ENCODE results near the gene TMEM132C.

DNA sequence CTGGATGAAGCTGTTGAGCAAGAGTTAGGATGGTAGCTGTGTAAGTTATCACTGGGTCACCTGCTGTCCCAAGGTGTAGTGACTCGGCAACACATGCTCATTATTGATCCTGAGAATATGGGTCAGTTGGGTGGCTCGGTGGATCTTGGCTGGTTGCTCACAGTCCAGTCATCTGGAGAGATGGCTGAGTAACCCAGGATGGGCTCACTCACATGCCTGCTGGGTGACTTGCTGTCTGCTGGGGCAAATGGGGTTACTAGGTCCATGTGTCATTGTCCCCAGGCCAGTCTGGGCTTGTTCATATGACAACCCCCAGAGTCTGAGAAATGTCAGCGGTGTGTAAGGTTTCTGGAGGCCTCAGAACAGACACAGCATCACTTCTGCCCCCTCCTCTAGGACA is 487.3 kb downstream of the TMEM132C start:
- TF ChIP-seq, protein P1, sequence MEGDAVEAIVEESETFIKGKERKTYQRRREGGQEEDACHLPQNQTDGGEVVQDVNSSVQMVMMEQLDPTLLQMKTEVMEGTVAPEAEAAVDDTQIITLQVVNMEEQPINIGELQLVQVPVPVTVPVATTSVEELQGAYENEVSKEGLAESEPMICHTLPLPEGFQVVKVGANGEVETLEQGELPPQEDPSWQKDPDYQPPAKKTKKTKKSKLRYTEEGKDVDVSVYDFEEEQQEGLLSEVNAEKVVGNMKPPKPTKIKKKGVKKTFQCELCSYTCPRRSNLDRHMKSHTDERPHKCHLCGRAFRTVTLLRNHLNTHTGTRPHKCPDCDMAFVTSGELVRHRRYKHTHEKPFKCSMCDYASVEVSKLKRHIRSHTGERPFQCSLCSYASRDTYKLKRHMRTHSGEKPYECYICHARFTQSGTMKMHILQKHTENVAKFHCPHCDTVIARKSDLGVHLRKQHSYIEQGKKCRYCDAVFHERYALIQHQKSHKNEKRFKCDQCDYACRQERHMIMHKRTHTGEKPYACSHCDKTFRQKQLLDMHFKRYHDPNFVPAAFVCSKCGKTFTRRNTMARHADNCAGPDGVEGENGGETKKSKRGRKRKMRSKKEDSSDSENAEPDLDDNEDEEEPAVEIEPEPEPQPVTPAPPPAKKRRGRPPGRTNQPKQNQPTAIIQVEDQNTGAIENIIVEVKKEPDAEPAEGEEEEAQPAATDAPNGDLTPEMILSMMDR (IDR thresholded peaks at IDR 0.05; ENCODE audit: poor library complexity), result no peak
- TF ChIP-seq EZH2phosphoT487 (IDR thresholded peaks at IDR 0.05; ENCODE audit: low read depth, severe bottlenecking, unreplicated experiment), result no peak
- TF ChIP-seq EZH2 (IDR thresholded peaks at IDR 0.05; ENCODE audit: borderline replicate concordance), result no peak
